GM23248 (cell line): ENCODE measurements around the gene IKZF3. TPM values are rescaled to one million over a fixed set of nuclear protein-coding genes. Genes with fewer than 3 reads are reported as not detected.

Source experiments
- DNase-seq: peaks from one replicate; pipeline ENCODE4 v3.0.0-alpha.2; 2015
- H2AFZ ChIP-seq: fragments of 200-600 bp; sonication (generic); 2 replicates; pipeline ENCODE4 v1.6.1; 2016; ENCODE audit warnings: antibody characterized with exemption
- H3F3A ChIP-seq: fragments of 200-600 bp; sonication (generic); 2 replicates; pipeline ENCODE4 v1.6.1; 2016; ENCODE audit warnings: mild to moderate bottlenecking, antibody characterized with exemption, mixed run types; ENCODE audit not compliant: insufficient read depth
- H3K27ac ChIP-seq: fragments of 200-600 bp; sonication (generic); 2 replicates; pipeline ENCODE4 v1.5.1; 2016; ENCODE audit warnings: mild to moderate bottlenecking
- H3K27me3 ChIP-seq: fragments of 200-600 bp; sonication (generic); replicated peaks from 2 replicates; pipeline ENCODE4 v1.6.1; 2016; ENCODE audit warnings: mild to moderate bottlenecking; ENCODE audit not compliant: insufficient read depth
- H3K36me3 ChIP-seq: fragments of 200-600 bp; sonication (generic); 2 replicates; pipeline ENCODE4 v1.6.1; 2016; ENCODE audit warnings: low read depth, mild to moderate bottlenecking
- H3K4me1 ChIP-seq: fragments of 200-600 bp; sonication (generic); 2 replicates; pipeline ENCODE4 v1.6.1; 2016; ENCODE audit warnings: mild to moderate bottlenecking; ENCODE audit not compliant: insufficient read depth
- H3K4me2 ChIP-seq: fragments of 200-600 bp; sonication (generic); one replicate; pipeline ENCODE4 v1.6.1; 2016; ENCODE audit warnings: mild to moderate bottlenecking; ENCODE audit not compliant: unreplicated experiment
- H3K4me3 ChIP-seq: fragments of 200-600 bp; sonication (generic); 2 replicates; pipeline ENCODE4 v1.5.1; 2016; ENCODE audit warnings: mild to moderate bottlenecking
- H3K79me2 ChIP-seq: fragments of 200-600 bp; sonication (generic); 2 replicates; pipeline ENCODE4 v1.6.1; 2016; ENCODE audit warnings: mild to moderate bottlenecking; ENCODE audit not compliant: insufficient read depth
- H3K9ac ChIP-seq: fragments of 200-600 bp; sonication (generic); 2 replicates; pipeline ENCODE4 v1.6.1; 2016; ENCODE audit warnings: mild to moderate bottlenecking
- H3K9me2 ChIP-seq: fragments of 200-600 bp; sonication (generic); 2 replicates; pipeline ENCODE4 v1.6.1; 2016; ENCODE audit warnings: mixed run types, mild to moderate bottlenecking, moderate library complexity; ENCODE audit not compliant: insufficient read depth
- H3K9me3 ChIP-seq: fragments of 200-600 bp; sonication (generic); one replicate; pipeline ENCODE4 v1.6.1; 2017; ENCODE audit warnings: low read depth
- H4K20me1 ChIP-seq: fragments of 200-600 bp; sonication (generic); 2 replicates; pipeline ENCODE4 v1.6.0; 2016; ENCODE audit not compliant: insufficient read depth
- EZH2 ChIP-seq: fragments of 200-600 bp; sonication (generic); IDR thresholded peaks from 2 replicates; pipeline ENCODE4 v1.6.1; 2018; ENCODE audit warnings: antibody characterized with exemption, mild to moderate bottlenecking; ENCODE audit not compliant: insufficient read depth, poor library complexity, severe bottlenecking
- EZH2phosphoT487 ChIP-seq: fragments of 200-600 bp; sonication (generic); IDR thresholded peaks from 2 replicates; pipeline ENCODE4 v1.6.1; 2018; ENCODE audit warnings: antibody characterized with exemption, moderate library complexity, mild to moderate bottlenecking, low read depth; ENCODE audit not compliant: insufficient read depth
- WGBS, 2 experiments: methylation state at CpG; one replicate each; pipeline ENCODE4 v1.1.6; 2015 to 2017; ENCODE audit warnings: low lambda C conversion rate in 2 of 2, low coverage in 1 of 2; ENCODE audit errors: missing lambda C conversion rate in 2 of 2; 5-methylcytosine and 5-hydroxymethylcytosine counted together
- in situ Hi-C: fragments of 300-500 bp; cut with MboI; formaldehyde crosslinking; loops from 2 replicates; pipeline ENCODE4 v1.15.0; 2020
- polyA plus RNA-seq: library from polyadenylated mRNA; unstranded; fragments of >200 nt; fragmentation: Nextera tagmentation; extraction: Ambion mirVana; gene quantifications from 2 replicates; pipeline ENCODE4 v1.2.1, GENCODE V29; 2016
- total RNA-seq: library from RNA; depleted of rRNA; stranded (reverse); fragments of >200 nt; shearing (Covaris generic); gene quantifications from 2 replicates; pipeline ENCODE4 v1.2.3, GENCODE V29; 2014

The IKZF3 gene
- total and polyA plus RNA-seq, 2 experiments from 2014 or later, result 0.09 TPM; not detected in 1

DNA sequence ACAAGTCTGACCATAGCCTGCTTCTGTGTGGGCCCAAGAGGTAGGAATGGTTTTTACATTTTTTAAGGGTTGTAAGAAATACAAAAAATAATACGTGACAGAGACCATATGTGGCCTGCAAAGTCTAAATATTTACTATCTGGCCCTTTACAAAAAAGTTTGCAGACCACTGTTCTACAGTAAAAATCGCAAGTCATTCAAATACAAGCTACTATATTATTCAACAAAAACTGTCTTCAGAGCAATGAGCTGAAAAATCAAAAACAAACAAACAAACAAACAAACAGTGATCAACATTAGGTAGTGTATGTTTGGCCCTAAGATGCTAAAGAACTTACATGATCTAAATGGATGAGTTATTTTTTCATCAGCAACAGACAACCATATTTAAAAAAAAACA is 32.5 kb downstream of the IKZF3 start:
- Histone ChIP-seq H4K20me1 (no peaks in the 10 kb centered on the region), H3K36me3 (no peaks in the 10 kb centered on the region), H3K4me2 (no peak overlapping the region), H3K27me3 (peaks cover 19% of the 10 kb centered on the region; the same call in 1 of the 2 replicates), H3K4me1 (no peaks in the 10 kb centered on the region), H3K27ac (no peak overlapping the region), H3F3A (no peaks in the 10 kb centered on the region), H3K9me3 (no peaks in the 10 kb centered on the region), H2AFZ (no peak overlapping the region), H3K9ac (no peak overlapping the region), H3K9me2 (no peaks in the 10 kb centered on the region), H3K79me2 (no peaks in the 10 kb centered on the region), H3K4me3 (no peak overlapping the region)
- DNase-seq, result no peak
- 33 to 43% methylated on average over 2 of the region's 2 CpGs for WGBS, 2 experiments
- no peak for TF ChIP-seq EZH2phosphoT487
- in situ Hi-C loops, result no loop called here

GRCh38 chr17:39828443-39828842 is 35.7 kb downstream of the IKZF3 start:
- Histone ChIP-seq H3K4me2 (no peak overlapping the region), H3K36me3 (no peaks in the 10 kb centered on the region), H3K4me3 (no peak overlapping the region), H2AFZ (no peak overlapping the region), H3K9me3 (no peaks in the 10 kb centered on the region), H3K4me1 (no peaks in the 10 kb centered on the region), H3K27ac (no peak overlapping the region), H3K9ac (no peak overlapping the region), H3F3A (no peaks in the 10 kb centered on the region), H3K27me3 (peaks cover 19% of the 10 kb centered on the region; the same call in 1 of the 2 replicates), H4K20me1 (no peaks in the 10 kb centered on the region), H3K79me2 (no peaks in the 10 kb centered on the region), H3K9me2 (no peaks in the 10 kb centered on the region)
- WGBS, 2 experiments, result 74 to 86% methylated on average over 4 of the region's 4 CpGs
- in situ Hi-C loops, result no loop called here
- no peak for DNase-seq
- TF ChIP-seq EZH2 (no peak), EZH2phosphoT487 (no peak)

DNA sequence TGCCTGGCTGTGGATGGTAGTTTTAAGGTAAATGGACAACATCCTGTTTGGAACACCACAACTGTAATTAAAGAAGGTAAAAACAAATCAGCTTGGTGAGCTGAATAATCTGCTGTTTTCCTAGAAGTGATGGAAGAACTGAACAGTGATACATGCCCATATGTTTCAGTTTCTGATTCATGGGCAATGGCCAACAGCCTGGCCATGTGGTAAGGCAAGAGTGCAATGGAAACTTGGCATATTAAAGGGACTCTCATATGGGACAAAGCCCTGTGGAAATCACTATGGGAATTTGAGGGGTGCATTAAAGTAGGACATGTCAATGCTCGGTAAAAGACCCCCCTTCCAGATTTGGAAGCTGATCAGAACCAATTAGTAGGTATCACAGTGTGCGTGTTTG is 37.8 kb downstream of the IKZF3 start:
- no peak overlapping the region for H3K27ac ChIP-seq
- H2AFZ ChIP-seq, result no peak overlapping the region
- no peak overlapping the region for H3K4me3 ChIP-seq
- no peak for TF ChIP-seq EZH2phosphoT487
- no peak for TF ChIP-seq EZH2
- H3K36me3 ChIP-seq, result no peaks in the 10 kb centered on the region
- no peaks in the 10 kb centered on the region for H3K9me2 ChIP-seq
- DNase-seq, result no peak
- H3K9me3 ChIP-seq, result no peaks in the 10 kb centered on the region
- in situ Hi-C loops, result no loop called here
- no peaks in the 10 kb centered on the region for H3K4me1 ChIP-seq
- no peak overlapping the region for H3K9ac ChIP-seq
- H3F3A ChIP-seq, result no peaks in the 10 kb centered on the region
- WGBS, 2 experiments, result 31 to 32% methylated on average over 2 of the region's 2 CpGs
- H3K27me3 ChIP-seq, result peaks cover 25% of the 10 kb centered on the region; the same call in 1 of the 2 replicates
- no peak overlapping the region for H3K4me2 ChIP-seq
- H4K20me1 ChIP-seq, result no peaks in the 10 kb centered on the region
- H3K79me2 ChIP-seq, result no peaks in the 10 kb centered on the region

DNA sequence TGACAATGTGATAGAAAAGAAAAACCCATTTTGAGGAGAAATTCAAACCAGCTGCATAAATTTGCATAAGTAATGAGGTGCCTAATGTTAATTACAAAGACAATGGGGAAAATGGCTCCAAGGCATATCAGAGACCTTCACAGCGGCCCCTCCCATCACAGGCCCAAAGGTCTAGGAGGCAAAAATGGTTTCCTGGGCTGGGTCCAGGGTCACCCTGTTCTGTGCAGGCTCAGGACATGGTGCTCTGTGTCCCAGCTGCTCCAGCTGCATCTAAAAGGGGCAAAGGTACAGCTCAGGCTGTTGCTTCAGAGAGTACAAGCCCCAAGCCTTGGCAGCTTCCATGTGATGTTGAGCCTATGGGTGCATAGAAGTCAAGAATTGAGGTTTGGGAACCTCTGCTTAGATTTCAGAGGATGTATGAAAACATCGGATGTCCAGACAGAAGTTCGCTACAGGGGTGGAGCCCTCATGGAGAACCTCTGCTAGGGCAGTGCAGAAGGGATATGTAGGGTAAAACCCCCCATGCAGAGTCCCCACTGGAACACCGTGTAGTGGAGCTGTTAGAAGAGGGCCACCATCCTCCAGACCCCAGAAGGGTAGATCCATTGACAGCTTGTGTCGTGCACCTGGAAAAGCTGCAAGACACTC is 40.6 kb downstream of the IKZF3 start:
- Histone ChIP-seq H3K27ac (no peak overlapping the region), H3K79me2 (no peaks in the 10 kb centered on the region), H2AFZ (no peak overlapping the region), H3K27me3 (peaks cover 27% of the 10 kb centered on the region), H3K9me3 (no peaks in the 10 kb centered on the region), H3K4me3 (no peak overlapping the region), H3K4me2 (no peak overlapping the region), H3F3A (no peaks in the 10 kb centered on the region), H3K36me3 (no peaks in the 10 kb centered on the region), H3K9me2 (no peaks in the 10 kb centered on the region), H3K9ac (no peak overlapping the region), H3K4me1 (no peaks in the 10 kb centered on the region), H4K20me1 (no peaks in the 10 kb centered on the region)
- in situ Hi-C loops, result no loop called here
- no peak for DNase-seq
- TF ChIP-seq EZH2phosphoT487 (no peak), EZH2 (no peak)
- 57% methylated on average over 5 of the region's 5 CpGs for WGBS, 2 experiments
